ENCODE results near the gene RCBTB2. TPM values are rescaled to one million over a fixed set of nuclear protein-coding genes. Genes with fewer than 3 reads are reported as not detected.
A peak's percentile ranks its signal among the peaks of the same experiment; 100 is the strongest.

RCBTB2 gene
- total and polyA plus RNA-seq, 5 donors from 2014 or later = 21.8 to 32.5 (median 24.3) TPM

- no peaks in the 10 kb centered on the region for H3K9me3 ChIP-seq (ENCODE audit: control insufficient read depth in 2 of 2, low read length in 2 of 2)
- peak in 1 of 2 donors; percentile 40 for ATAC-seq (ENCODE audit: low read depth in 2 of 2)
- peak in 1 of 3 donors; percentile 45 for DNase-seq
- no peaks in the 10 kb centered on the region for H3K27me3 ChIP-seq (ENCODE audit: control insufficient read depth, insufficient read depth, low read length)
- Mint-ChIP-seq H3K4me1 (peaks cover 20 to 29% (median 23%) of the 10 kb centered on the region in 4 donors), H3K27ac (peak overlapping the region in 2 of 3 donors; percentile 17 to 60), H3K4me3 (peak overlapping the region in 3 of 4 donors; percentile 50 to 66 (median 60)), H3K27me3 (no peaks in the 10 kb centered on the region), H3K36me3 (no peaks in the 10 kb centered on the region), H3K9me3 (peaks cover 0 to 4% (median 0%) of the 10 kb centered on the region in 7 donors)
- H3K27ac ChIP-seq (ENCODE audit: insufficient read depth, low read length, poor library complexity, severe bottlenecking) = peak overlapping the region; percentile 60
- peaks cover 13% of the 10 kb centered on the region for H3K4me1 ChIP-seq (ENCODE audit: control insufficient read depth, insufficient read depth, low read length, poor library complexity, severe bottlenecking)
- peak overlapping the region; percentile 72 for H3K4me3 ChIP-seq (ENCODE audit: low read depth, low read length)
- no peaks in the 10 kb centered on the region for H3K36me3 ChIP-seq (ENCODE audit: control insufficient read depth, insufficient read depth, low read length)
Observed at GRCh38 chr13:48443442-48444208, 89.3 kb downstream of the RCBTB2 start.

Other genes with a start within 250 kb of the RCBTB2 start
- 23.1 TPM for gene RB1, start 229.3 kb downstream of the RCBTB2 start, total RNA-seq
- 10 to 100 TPM; 18.8 to 24.6 (median 22.9) TPM for gene RB1, start 229.3 kb downstream of the RCBTB2 start, polyA plus RNA-seq
- gene LPAR6, start 120.0 kb downstream of the RCBTB2 start, total RNA-seq = 85.4 TPM
- 100 to 1,000 TPM in 2 of 4 donors, 10 to 100 TPM in 2; 85.6 to 150 (median 95.7) TPM for gene LPAR6, start 120.0 kb downstream of the RCBTB2 start, polyA plus RNA-seq
- gene CYSLTR2, start 120.8 kb upstream of the RCBTB2 start, total RNA-seq = 4.5 TPM
- under 1 TPM; 0.20 to 0.70 (median 0.52) TPM for gene CYSLTR2, start 120.8 kb upstream of the RCBTB2 start, polyA plus RNA-seq